Astrocyte (in vitro differentiated cells and primary cell): Measurements from ENCODE around the gene ALOX5. TPM values are rescaled to one million over a fixed set of nuclear protein-coding genes. Genes with fewer than 3 reads are reported as not detected.

ENCODE experiments used
- DNase-seq: peaks from one replicate; pipeline ENCODE4 v3.0.0-alpha.2; 2010; ENCODE audit warnings: low read depth
- FAIRE-seq: peaks from 2 replicates; lab custom pipeline; 2011; peaks lifted over from hg19 to GRCh38; lab: Jason Lieb, UNC
- H2AFZ ChIP-seq: 2 replicates; pipeline ENCODE4 v1.6.0; 2012; ENCODE audit warnings: low read depth, low read length, inconsistent platforms
- H3K27ac ChIP-seq: 2 replicates; pipeline ENCODE4 v1.5.1; 2011; ENCODE audit warnings: low read depth, low read length, inconsistent platforms
- H3K27me3 ChIP-seq: 2 replicates; pipeline ENCODE4 v1.6.0; 2011; ENCODE audit warnings: low read length, inconsistent platforms; ENCODE audit not compliant: insufficient read depth
- H3K36me3 ChIP-seq: 2 replicates; pipeline ENCODE4 v1.5.1; 2011; ENCODE audit warnings: low read length, inconsistent platforms; ENCODE audit not compliant: insufficient read depth
- H3K4me1 ChIP-seq: 2 replicates; pipeline ENCODE4 v1.5.1; 2011; ENCODE audit warnings: low read length, inconsistent platforms; ENCODE audit not compliant: insufficient read depth
- H3K4me2 ChIP-seq: 2 replicates; pipeline ENCODE4 v1.6.0; 2012; ENCODE audit warnings: low read length, inconsistent platforms
- H3K4me3 ChIP-seq: 2 replicates; pipeline ENCODE4 v1.5.1; 2011; ENCODE audit warnings: low read depth, mild to moderate bottlenecking, low read length, inconsistent platforms; ENCODE audit not compliant: insufficient read depth
- H3K79me2 ChIP-seq: 2 replicates; pipeline ENCODE4 v1.6.0; 2012; ENCODE audit warnings: mild to moderate bottlenecking, low read length, inconsistent platforms; ENCODE audit not compliant: insufficient read depth
- H3K9ac ChIP-seq: 2 replicates; pipeline ENCODE4 v1.6.0; 2012; ENCODE audit warnings: mild to moderate bottlenecking, low read length, inconsistent platforms
- H3K9me3 ChIP-seq: 2 replicates; pipeline ENCODE4 v1.5.1; 2012; ENCODE audit warnings: low read depth, mild to moderate bottlenecking, low read length, inconsistent platforms; ENCODE audit not compliant: insufficient read depth
- H4K20me1 ChIP-seq: 2 replicates; pipeline ENCODE4 v1.6.0; 2012; ENCODE audit warnings: low read length, inconsistent platforms; ENCODE audit not compliant: insufficient read depth
- H3K27ac Mint-ChIP-seq: one replicate; pipeline ENCODE4 v1.8.0; 2021; ENCODE audit warnings: mild to moderate bottlenecking, mixed read lengths; ENCODE audit not compliant: unreplicated experiment
- H3K27me3 Mint-ChIP-seq: one replicate; pipeline ENCODE4 v1.8.0; 2021; ENCODE audit warnings: low read depth, mixed read lengths; ENCODE audit not compliant: unreplicated experiment
- H3K36me3 Mint-ChIP-seq: one replicate; pipeline ENCODE4 v1.8.0; 2021; ENCODE audit warnings: low read depth, mixed read lengths; ENCODE audit not compliant: unreplicated experiment
- H3K4me1 Mint-ChIP-seq: one replicate; pipeline ENCODE4 v1.8.0; 2021; ENCODE audit warnings: low read depth, mixed read lengths; ENCODE audit not compliant: unreplicated experiment
- H3K4me3 Mint-ChIP-seq: one replicate; pipeline ENCODE4 v1.8.0; 2021; ENCODE audit warnings: mild to moderate bottlenecking, moderate library complexity, mixed read lengths; ENCODE audit not compliant: unreplicated experiment
- H3K9me3 Mint-ChIP-seq: one replicate; pipeline ENCODE4 v1.8.0; 2021; ENCODE audit warnings: mild to moderate bottlenecking, mixed read lengths; ENCODE audit not compliant: unreplicated experiment
- EZH2 ChIP-seq: IDR thresholded peaks from 2 replicates; pipeline ENCODE4 v1.6.1; 2012; ENCODE audit warnings: mild to moderate bottlenecking, low read length, inconsistent platforms; ENCODE audit not compliant: insufficient read depth
- total RNA-seq: library from RNA; stranded (reverse); gene quantifications from 2 replicates; pipeline ENCODE4 v1.2.1, GENCODE V29; 2021
- TF ChIP-seq, protein P1 (sequence below): IDR thresholded peaks from 2 replicates; pipeline ENCODE4 v1.5.1; 2011; ENCODE audit warnings: low read depth, mild to moderate bottlenecking, inconsistent platforms, low read length, moderate library complexity; ENCODE audit not compliant: insufficient read depth

ALOX5 gene
- total RNA-seq, 1 donor from 2014 or later, result 1.0 TPM

GRCh38 chr10:45439365-45439764 is 65.3 kb downstream of the ALOX5 start:
- Mint-ChIP-seq H3K4me1 (no peaks in the 10 kb centered on the region), H3K4me3 (no peak overlapping the region), H3K27me3 (peaks cover 2% of the 10 kb centered on the region), H3K27ac (no peak overlapping the region), H3K36me3 (peaks cover 3% of the 10 kb centered on the region), H3K9me3 (peaks cover 14% of the 10 kb centered on the region)
- Histone ChIP-seq H3K4me2 (no peak overlapping the region), H4K20me1 (no peaks in the 10 kb centered on the region), H3K79me2 (no peaks in the 10 kb centered on the region), H3K4me3 (no peak overlapping the region), H2AFZ (no peak overlapping the region), H3K36me3 (no peaks in the 10 kb centered on the region), H3K27me3 (no peaks in the 10 kb centered on the region), H3K9me3 (no peaks in the 10 kb centered on the region), H3K27ac (no peak overlapping the region), H3K4me1 (no peaks in the 10 kb centered on the region), H3K9ac (no peak overlapping the region)
- TF ChIP-seq, protein P1, sequence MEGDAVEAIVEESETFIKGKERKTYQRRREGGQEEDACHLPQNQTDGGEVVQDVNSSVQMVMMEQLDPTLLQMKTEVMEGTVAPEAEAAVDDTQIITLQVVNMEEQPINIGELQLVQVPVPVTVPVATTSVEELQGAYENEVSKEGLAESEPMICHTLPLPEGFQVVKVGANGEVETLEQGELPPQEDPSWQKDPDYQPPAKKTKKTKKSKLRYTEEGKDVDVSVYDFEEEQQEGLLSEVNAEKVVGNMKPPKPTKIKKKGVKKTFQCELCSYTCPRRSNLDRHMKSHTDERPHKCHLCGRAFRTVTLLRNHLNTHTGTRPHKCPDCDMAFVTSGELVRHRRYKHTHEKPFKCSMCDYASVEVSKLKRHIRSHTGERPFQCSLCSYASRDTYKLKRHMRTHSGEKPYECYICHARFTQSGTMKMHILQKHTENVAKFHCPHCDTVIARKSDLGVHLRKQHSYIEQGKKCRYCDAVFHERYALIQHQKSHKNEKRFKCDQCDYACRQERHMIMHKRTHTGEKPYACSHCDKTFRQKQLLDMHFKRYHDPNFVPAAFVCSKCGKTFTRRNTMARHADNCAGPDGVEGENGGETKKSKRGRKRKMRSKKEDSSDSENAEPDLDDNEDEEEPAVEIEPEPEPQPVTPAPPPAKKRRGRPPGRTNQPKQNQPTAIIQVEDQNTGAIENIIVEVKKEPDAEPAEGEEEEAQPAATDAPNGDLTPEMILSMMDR, result no peak
- no peak for TF ChIP-seq EZH2
- DNase-seq (no peak), FAIRE-seq (no peak)

GRCh38 chr10:45439873-45440272 is 65.9 kb downstream of the ALOX5 start:
- DNase-seq (no peak), FAIRE-seq (no peak)
- Mint-ChIP-seq H3K9me3 (peaks cover 14% of the 10 kb centered on the region), H3K4me3 (no peak overlapping the region), H3K27me3 (peaks cover 7% of the 10 kb centered on the region), H3K27ac (no peak overlapping the region), H3K36me3 (peaks cover 3% of the 10 kb centered on the region), H3K4me1 (no peaks in the 10 kb centered on the region)
- H3K36me3 ChIP-seq, result no peaks in the 10 kb centered on the region
- TF ChIP-seq EZH2, result no peak
- TF ChIP-seq, protein P1, result no peak
- no peak overlapping the region for H3K9ac ChIP-seq
- no peak overlapping the region for H3K27ac ChIP-seq
- no peak overlapping the region for H2AFZ ChIP-seq
- peaks cover 2% of the 10 kb centered on the region for H3K9me3 ChIP-seq
- no peaks in the 10 kb centered on the region for H4K20me1 ChIP-seq
- no peak overlapping the region for H3K4me3 ChIP-seq
- H3K27me3 ChIP-seq, result no peaks in the 10 kb centered on the region
- no peaks in the 10 kb centered on the region for H3K79me2 ChIP-seq
- no peaks in the 10 kb centered on the region for H3K4me1 ChIP-seq
- no peak overlapping the region for H3K4me2 ChIP-seq

GRCh38 chr10:45440511-45441062 is 66.6 kb downstream of the ALOX5 start:
- Histone ChIP-seq H3K27me3 (no peaks in the 10 kb centered on the region), H3K4me3 (no peak overlapping the region), H3K9ac (no peak overlapping the region), H3K4me1 (no peaks in the 10 kb centered on the region), H3K4me2 (no peak overlapping the region), H3K9me3 (peaks cover 2% of the 10 kb centered on the region), H3K79me2 (no peaks in the 10 kb centered on the region), H3K27ac (no peak overlapping the region), H2AFZ (no peak overlapping the region), H3K36me3 (no peaks in the 10 kb centered on the region), H4K20me1 (no peaks in the 10 kb centered on the region)
- Mint-ChIP-seq H3K36me3 (peaks cover 5% of the 10 kb centered on the region), H3K4me1 (no peaks in the 10 kb centered on the region), H3K27me3 (peaks cover 7% of the 10 kb centered on the region), H3K4me3 (no peak overlapping the region), H3K27ac (no peak overlapping the region), H3K9me3 (peaks cover 14% of the 10 kb centered on the region)
- TF ChIP-seq, protein P1, result no peak
- no peak for TF ChIP-seq EZH2
- DNase-seq (no peak), FAIRE-seq (no peak)
